ENCODE data around the gene UGT1A8. TPM values are rescaled to one million over a fixed set of nuclear protein-coding genes. Genes with fewer than 3 reads are reported as not detected.
"Not testable (repeated sequence)": the region's sequence is repeated elsewhere in the genome, so short reads cannot be mapped to it uniquely, and the experiment has no call there.

Gene UGT1A8
- total RNA-seq, 2 experiments from 2014 or later: not detected

GRCh38 chr2:233728723-233729301, 111.4 kb downstream of the UGT1A8 start, which contains the start of gene UGT1A3:
TSS of gene UGT1A3 (plus strand) at chr2:233729042. CDS start at chr2:233729127, 85 bp downstream.
- H3K4me3 Mint-ChIP-seq: no peak within 1 kb of the TSS
- H3K36me3 Mint-ChIP-seq (ENCODE audit: low read depth): no peaks in the 10 kb centered on the region
- no peaks in the 10 kb centered on the region for H3K9me3 Mint-ChIP-seq
- ChIA-PET CTCF (no interaction called here), POLR2A (no interaction called here)
- no peaks in the 10 kb centered on the region for H3K4me1 Mint-ChIP-seq
- DNase-seq: no peak
- H3K27ac Mint-ChIP-seq: no peak within 1 kb of the TSS
- peaks cover 4% of the 10 kb centered on the region for H3K27me3 Mint-ChIP-seq

GRCh38 chr2:233736868-233737653, 119.6 kb downstream of the UGT1A8 start:
- H3K36me3 Mint-ChIP-seq (ENCODE audit: low read depth); H3K9me3 Mint-ChIP-seq; DNase-seq; H3K4me3 Mint-ChIP-seq; H3K4me1 Mint-ChIP-seq; CTCF ChIA-PET; POLR2A ChIA-PET; H3K27ac Mint-ChIP-seq: not testable (repeated sequence)
- H3K27me3 Mint-ChIP-seq: peaks cover 23% of the 10 kb centered on the region

GRCh38 chr2:233740870-233741269, 123.4 kb downstream of the UGT1A8 start:
- Mint-ChIP-seq H3K4me1 (no peaks in the 10 kb centered on the region), H3K27me3 (peaks cover 14% of the 10 kb centered on the region), H3K36me3 (ENCODE audit: low read depth) (no peaks in the 10 kb centered on the region), H3K27ac (no peak overlapping the region), H3K9me3 (no peaks in the 10 kb centered on the region), H3K4me3 (no peak overlapping the region)
- POLR2A ChIA-PET: no interaction called here
- no peak for DNase-seq
- CTCF ChIA-PET: no interaction called here

GRCh38 chr2:233743464-233744259, 126.2 kb downstream of the UGT1A8 start:
- ChIA-PET CTCF (no interaction called here), POLR2A (no interaction called here)
- Mint-ChIP-seq H3K4me1 (no peaks in the 10 kb centered on the region), H3K36me3 (ENCODE audit: low read depth) (no peaks in the 10 kb centered on the region), H3K4me3 (no peak overlapping the region), H3K27ac (no peak overlapping the region), H3K9me3 (no peaks in the 10 kb centered on the region), H3K27me3 (peaks cover 10% of the 10 kb centered on the region)
- no peak for DNase-seq

GRCh38 chr2:233745073-233745755, 127.8 kb downstream of the UGT1A8 start:
- no peaks in the 10 kb centered on the region for H3K4me1 Mint-ChIP-seq
- H3K4me3 Mint-ChIP-seq: no peak overlapping the region
- H3K27ac Mint-ChIP-seq: no peak overlapping the region
- ChIA-PET CTCF (no interaction called here), POLR2A (no interaction called here)
- no peaks in the 10 kb centered on the region for H3K9me3 Mint-ChIP-seq
- H3K36me3 Mint-ChIP-seq (ENCODE audit: low read depth): no peaks in the 10 kb centered on the region
- DNase-seq: no peak
- H3K27me3 Mint-ChIP-seq: peaks cover 18% of the 10 kb centered on the region

- H3K9me3 Mint-ChIP-seq; CTCF ChIA-PET; DNase-seq; H3K36me3 Mint-ChIP-seq (ENCODE audit: low read depth); H3K27ac Mint-ChIP-seq; H3K4me1 Mint-ChIP-seq; POLR2A ChIA-PET; H3K4me3 Mint-ChIP-seq: not testable (repeated sequence)
- peaks cover 19% of the 10 kb centered on the region for H3K27me3 Mint-ChIP-seq
Observed at GRCh38 chr2:233745838-233746237, 128.4 kb downstream of the UGT1A8 start.

- ChIA-PET CTCF (no interaction called here), POLR2A (no interaction called here)
- Mint-ChIP-seq H3K36me3 (ENCODE audit: low read depth) (no peaks in the 10 kb centered on the region), H3K4me1 (no peaks in the 10 kb centered on the region), H3K9me3 (peaks cover 2% of the 10 kb centered on the region), H3K27me3 (peaks cover 21% of the 10 kb centered on the region), H3K4me3 (no peak overlapping the region), H3K27ac (no peak overlapping the region)
- no peak for DNase-seq
Observed at GRCh38 chr2:233746475-233747282, 129.2 kb downstream of the UGT1A8 start.

- H3K9me3 Mint-ChIP-seq: peaks cover 2% of the 10 kb centered on the region
- H3K4me1 Mint-ChIP-seq: no peaks in the 10 kb centered on the region
- peaks cover 21% of the 10 kb centered on the region for H3K27me3 Mint-ChIP-seq
- ChIA-PET POLR2A (no interaction called here), CTCF (no interaction called here)
- no peak overlapping the region for H3K4me3 Mint-ChIP-seq
- H3K27ac Mint-ChIP-seq: no peak overlapping the region
- DNase-seq: no peak
- no peaks in the 10 kb centered on the region for H3K36me3 Mint-ChIP-seq (ENCODE audit: low read depth)
Observed at GRCh38 chr2:233747283-233747544, 129.8 kb downstream of the UGT1A8 start.

- CTCF ChIA-PET; POLR2A ChIA-PET; DNase-seq; H3K4me1 Mint-ChIP-seq; H3K9me3 Mint-ChIP-seq; H3K36me3 Mint-ChIP-seq (ENCODE audit: low read depth); H3K27ac Mint-ChIP-seq; H3K4me3 Mint-ChIP-seq: not testable (repeated sequence)
- peaks cover 26% of the 10 kb centered on the region for H3K27me3 Mint-ChIP-seq
Observed at GRCh38 chr2:233750689-233751088, 133.3 kb downstream of the UGT1A8 start.

GRCh38 chr2:233751212-233752009, 134.0 kb downstream of the UGT1A8 start:
- H3K9me3 Mint-ChIP-seq; DNase-seq; CTCF ChIA-PET; H3K4me3 Mint-ChIP-seq; H3K36me3 Mint-ChIP-seq (ENCODE audit: low read depth); H3K4me1 Mint-ChIP-seq; H3K27ac Mint-ChIP-seq; POLR2A ChIA-PET: not testable (repeated sequence)
- peaks cover 26% of the 10 kb centered on the region for H3K27me3 Mint-ChIP-seq

- no peak overlapping the region for H3K27ac Mint-ChIP-seq
- no peaks in the 10 kb centered on the region for H3K4me1 Mint-ChIP-seq
- ChIA-PET POLR2A (no interaction called here), CTCF (no interaction called here)
- DNase-seq: no peak
- no peaks in the 10 kb centered on the region for H3K36me3 Mint-ChIP-seq (ENCODE audit: low read depth)
- peaks cover 10% of the 10 kb centered on the region for H3K27me3 Mint-ChIP-seq
- peaks cover 2% of the 10 kb centered on the region for H3K9me3 Mint-ChIP-seq
- H3K4me3 Mint-ChIP-seq: no peak overlapping the region
Observed at GRCh38 chr2:233754872-233755611, 137.6 kb downstream of the UGT1A8 start.
